HG03196 (cell line): Measurements from ENCODE around the gene MAPKAPK3.

Experiments
- ATAC-seq: cut with Tn5 transposase; IDR thresholded peaks from one replicate; pipeline ENCODE4 v1.9.1; 2021; ENCODE audit not compliant: unreplicated experiment

Gene MAPKAPK3

DNA sequence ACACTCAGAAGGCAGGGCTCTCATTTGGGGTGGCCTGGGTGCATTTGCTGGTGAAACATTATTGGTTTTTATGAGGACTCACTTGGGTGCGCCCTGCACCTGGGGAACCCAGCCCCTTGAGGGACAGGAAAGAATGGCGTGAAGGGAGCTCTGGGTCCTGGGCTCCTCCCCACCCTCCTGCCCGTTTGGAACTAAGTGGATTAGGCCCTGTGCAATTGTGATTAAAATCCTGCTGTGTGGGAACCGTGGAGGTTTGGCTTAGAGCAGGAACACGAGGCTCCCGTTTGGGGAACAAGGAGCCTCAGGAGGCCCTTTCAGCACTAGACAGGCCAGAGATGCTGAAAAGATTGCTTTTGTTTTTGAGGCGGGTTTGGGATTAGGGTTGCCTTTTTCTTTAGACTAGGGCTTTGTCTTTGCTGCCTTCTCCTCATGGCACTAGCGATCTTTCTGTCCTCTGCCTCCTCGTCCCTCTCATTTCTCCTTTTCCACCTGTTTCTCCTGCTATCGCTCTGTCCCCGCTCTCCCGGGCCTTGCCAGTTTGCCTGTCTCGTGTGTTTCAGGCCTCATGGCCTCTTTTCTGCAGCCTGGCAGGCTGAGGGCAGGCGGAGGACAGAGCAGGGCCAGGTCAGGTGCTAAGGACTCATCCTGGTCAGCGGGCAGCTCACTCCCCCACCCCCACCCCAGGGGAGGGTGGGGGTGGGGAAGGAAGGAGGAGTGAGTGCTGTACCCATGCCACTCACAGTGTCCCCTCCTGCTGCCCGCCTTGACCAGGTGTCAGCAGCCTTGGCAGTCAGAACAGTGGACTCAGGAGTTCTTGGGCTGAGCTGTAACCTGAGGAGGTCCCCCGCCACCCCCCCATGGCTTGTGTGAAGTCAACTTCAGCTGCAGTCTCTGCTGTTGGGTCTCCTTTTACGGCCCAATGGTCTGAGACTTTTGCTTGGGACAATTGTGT is 8.6 kb downstream of the MAPKAPK3 start:
- ATAC-seq = no peak

DNA sequence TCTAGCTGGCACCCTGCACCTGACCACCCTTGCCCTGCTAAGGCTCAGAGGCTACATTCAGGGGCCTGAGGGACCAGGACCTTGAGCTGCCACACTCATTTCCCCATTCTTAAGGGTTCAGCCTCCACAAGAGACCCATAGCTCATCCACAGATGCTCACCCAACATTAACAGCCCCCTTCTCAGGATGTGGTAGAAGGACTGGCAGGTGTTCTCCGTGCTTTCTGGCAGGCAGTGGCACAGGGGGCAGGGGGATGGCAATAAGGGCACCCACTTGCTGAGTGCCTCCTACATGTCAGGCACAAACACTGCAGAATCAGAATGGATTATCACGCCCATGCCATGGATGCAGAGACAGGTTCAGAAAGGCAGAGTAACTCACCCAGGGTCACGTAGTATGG is 9.4 kb downstream of the MAPKAPK3 start:
- ATAC-seq = no peak

DNA sequence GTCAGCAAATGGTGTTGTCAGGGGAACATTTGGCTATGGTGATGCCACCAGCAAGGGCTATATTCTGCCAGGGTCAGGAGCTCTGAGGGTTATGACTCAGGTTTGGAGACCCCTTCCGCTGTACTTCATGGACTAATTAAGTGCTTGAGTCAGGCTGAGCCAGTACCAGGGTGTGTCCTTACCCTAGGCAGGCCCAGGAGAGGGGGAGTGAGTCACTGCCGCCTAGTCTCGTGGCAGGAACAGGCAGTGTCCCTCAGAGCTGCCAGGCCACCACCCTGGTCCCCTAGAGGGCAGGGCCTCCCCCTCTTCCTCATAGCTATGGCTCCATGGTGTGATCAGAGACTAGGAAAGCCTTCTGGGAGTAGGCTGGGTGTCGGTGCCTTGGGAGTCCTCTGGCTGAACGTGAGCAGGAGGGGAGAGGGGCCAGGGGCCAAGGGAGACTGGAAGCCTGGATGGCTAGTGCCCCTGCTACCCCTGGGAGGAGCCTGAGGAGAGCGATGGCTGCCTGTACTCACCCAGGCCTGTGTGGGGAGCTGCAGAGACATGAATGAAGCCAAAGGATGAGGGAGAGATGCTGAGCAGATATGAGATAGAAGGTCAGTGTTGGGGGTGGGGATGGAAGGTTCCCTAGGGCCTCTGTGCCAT is 10.6 kb downstream of the MAPKAPK3 start:
- ATAC-seq = no peak

DNA sequence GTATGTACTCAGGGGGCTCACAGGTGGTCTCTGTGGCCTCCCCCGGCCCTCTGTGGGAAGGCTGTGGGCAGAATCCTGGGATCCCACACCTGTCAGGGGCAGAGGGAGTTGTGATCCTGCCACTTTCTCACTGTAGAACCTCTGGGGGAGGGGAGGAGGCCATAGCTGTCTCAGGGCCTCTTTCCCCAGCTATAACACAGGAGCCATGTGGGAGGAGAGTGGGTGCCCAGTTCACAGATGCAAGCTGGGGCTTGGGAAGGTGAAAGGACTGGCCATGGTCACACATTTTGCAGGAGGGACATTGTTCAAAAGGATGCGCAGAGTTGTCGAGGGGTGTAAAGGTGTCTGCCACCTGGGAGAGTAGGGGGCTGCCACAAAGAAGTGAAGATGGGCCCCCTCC is 11.7 kb downstream of the MAPKAPK3 start:
- ATAC-seq = no peak

DNA sequence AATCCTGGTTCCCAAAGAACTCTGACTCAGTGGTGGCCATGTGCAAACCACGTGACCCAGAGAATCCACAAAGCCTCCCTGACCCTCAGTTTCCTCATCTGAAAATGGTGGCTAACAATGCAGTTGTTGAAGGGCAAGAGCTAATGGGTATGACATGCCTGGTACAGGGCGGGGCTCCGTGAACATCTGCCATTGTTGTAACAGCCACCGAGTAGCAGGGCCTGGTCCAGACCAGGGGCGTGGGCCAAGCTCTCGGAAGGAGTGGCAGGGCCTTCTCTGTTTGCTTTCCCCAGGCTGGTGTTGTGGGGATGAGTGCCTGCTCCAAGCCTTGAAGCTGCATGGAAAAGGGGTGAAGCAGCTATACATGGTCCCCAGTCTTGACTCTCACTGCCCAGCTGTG is 13.4 kb downstream of the MAPKAPK3 start:
- no peak for ATAC-seq

DNA sequence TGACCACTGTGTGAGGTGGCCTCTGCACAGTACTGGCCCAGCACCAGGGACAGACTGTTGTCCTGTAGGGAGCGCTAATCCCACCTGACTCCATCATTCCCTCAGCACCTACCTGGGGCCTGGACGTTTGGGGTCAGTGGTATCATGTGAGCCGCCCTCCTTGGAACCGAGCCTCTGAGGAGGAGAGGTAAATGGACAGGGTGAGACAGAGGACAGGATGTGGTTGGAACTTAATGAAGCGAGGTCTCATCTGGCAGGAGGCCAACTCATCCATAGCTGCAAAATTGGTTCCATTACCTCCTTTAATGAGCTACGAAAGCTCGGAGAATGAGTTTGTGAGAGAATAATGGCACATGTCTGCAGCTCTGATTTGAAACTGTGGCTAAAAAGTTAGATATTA is 13.9 kb downstream of the MAPKAPK3 start:
- ATAC-seq = no peak

DNA sequence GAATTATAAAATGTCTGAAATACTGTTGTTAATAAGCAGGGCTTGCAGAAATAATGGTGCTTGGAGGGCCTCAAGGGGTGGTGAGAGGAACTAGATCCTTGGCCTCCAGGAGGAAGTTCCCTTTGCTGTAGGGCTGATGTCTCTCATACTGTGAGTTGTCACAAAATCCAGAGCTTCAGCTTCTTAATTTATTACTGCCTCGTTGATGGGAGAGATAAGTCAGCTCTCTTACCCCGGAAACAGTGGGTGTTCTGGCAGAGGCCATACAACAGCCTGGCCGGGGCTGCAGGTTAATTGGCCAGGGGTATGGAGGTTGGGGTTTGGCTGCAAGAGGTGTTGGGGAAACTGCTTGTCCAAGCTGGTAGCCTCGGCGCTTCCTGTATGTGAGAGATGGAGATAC is 15.5 kb downstream of the MAPKAPK3 start:
- ATAC-seq = no peak

DNA sequence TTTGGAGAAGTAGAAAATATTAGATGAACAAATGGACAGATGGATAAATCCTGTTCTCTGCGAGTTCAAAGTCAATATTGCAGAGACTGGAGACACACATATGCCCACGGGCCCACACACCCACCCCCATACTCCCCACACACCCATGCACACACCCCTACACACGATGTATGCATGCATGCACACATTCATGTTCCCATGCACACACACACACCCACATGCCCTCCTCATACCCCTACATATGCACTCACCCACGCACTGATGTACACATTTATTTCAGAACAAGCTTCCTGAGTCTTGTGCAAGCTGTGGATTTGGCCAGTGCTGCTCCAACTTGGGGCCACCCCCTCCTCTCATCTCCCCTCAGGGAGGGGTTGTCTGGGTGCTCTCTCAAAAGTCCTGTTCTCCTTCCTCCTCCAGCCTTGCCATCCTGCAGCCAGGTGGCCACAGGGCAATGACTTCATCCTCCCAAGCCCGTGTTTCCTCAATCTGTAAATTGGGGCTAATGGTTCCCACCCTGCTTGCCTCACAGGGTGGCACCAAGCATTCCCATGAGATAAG is 16.4 kb downstream of the MAPKAPK3 start:
- ATAC-seq = no peak

DNA sequence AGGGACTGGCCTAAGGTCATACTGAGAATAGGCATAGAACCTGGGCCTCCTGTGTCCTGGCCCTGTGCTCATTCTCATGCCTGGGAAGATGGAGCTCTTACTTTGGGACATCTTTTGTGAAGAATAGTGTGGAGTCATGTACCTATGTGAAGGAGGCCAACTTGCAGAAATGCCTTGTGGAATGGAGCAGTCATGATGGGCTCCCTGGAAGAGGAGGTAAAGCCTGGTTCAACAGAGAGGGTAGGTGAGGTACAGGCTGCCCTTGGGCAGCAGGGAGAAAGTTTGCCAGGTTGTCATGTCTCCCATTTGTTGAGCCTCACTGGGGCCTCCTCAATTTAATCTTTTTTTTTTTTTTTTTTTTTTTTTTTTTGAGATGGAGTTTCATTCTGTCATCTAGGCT is 18.1 kb downstream of the MAPKAPK3 start:
- no peak for ATAC-seq

DNA sequence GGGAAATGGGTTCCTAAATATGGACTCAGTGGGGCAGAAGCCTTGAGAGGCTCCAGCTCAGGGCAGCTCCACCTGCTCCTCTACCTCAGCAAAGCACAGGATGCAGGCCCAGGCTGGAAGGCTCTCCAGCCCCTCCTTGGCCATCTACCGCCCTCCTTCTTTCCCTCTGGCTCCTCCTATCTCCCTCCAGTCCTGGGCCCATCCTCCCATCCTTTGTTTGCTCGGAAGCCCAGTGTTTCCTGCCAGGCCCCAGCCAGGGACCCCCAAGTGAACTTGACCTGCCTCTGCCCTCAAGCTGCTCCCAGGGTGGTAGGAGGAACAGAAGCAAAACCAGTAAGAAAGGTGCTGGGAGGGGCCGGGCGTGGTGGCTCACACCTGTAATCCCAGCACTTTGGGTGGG is 20.1 kb downstream of the MAPKAPK3 start:
- ATAC-seq = no peak

DNA sequence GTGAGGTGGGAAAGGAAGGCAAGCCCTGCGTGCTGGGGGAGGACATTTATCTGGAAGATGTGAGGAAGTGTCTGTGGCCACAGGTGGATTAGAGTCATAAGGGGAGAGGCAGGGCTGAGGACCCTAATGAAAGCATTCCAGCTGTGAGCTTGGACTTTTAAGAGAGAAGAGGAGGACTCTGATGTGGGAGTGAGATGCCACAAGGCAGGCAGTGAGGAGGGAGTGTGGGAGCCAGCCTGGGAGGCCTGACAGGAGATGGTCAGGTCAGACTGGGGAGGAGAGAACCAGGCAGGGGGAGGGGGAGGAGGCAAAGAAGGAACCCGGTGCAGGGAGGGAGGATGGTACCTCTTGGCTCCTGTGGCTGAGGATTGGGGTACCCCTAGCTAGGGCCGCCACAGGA is 21.0 kb downstream of the MAPKAPK3 start:
- no peak for ATAC-seq

DNA sequence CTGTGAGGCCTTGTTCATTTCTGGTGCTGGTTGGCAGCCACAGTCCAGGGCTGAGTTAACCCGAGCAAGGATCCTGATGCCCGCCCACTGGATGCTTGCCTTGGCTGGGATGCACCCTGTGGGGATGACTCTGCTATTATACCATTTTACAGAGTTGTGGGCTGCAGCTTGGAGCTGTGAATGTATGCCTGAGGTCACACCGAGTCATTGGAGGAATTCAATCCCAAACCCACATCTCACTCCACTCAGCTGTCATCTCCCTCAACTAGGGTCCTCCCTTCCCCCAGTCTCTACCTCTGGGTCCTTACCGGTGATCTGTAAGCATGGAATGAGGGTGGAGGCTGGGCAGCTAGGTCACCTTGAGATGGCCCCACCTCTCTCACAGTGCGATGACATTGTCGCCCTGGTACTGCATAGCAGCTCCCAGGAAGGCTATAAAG is 22.1 kb downstream of the MAPKAPK3 start:
- no peak for ATAC-seq

DNA sequence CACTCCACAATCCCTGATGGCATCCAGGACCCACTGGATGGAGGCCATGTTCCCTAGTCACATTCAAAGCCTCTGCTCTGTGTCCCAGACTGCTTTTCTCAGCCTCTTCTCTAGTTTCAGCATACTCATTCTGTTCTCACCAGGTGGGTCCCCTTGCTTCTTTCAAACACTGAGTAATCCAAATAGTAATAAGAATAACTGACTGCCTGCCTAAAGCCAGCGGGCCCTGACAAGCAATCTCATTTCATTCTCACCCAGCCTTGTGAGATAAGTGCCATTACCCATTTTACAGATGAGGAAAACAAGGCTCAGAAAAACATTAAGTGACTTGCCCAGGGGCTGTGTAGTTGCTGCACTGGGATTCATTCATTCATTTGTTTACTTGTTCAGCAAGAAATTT is 25.4 kb downstream of the MAPKAPK3 start:
- no peak for ATAC-seq

DNA sequence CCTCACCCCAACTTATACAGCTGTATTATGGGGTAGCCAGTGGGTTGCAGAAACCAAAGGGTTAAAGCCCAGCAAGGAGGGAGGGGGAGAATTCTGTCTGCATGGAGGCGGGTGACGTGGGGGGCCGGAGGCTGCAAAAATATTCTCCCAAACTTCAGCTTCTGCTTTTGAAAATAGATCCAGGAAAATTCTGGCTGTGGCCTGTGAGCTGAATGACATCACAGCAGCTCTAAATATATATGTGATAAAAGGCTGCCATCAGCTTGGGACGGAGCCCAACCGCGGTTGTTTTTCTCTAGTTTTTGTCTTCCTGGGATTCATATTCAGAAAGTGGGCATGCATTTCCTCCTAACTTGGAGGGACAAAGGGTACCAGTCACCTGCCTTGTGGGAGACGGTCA is 27.6 kb downstream of the MAPKAPK3 start:
- ATAC-seq = no peak

DNA sequence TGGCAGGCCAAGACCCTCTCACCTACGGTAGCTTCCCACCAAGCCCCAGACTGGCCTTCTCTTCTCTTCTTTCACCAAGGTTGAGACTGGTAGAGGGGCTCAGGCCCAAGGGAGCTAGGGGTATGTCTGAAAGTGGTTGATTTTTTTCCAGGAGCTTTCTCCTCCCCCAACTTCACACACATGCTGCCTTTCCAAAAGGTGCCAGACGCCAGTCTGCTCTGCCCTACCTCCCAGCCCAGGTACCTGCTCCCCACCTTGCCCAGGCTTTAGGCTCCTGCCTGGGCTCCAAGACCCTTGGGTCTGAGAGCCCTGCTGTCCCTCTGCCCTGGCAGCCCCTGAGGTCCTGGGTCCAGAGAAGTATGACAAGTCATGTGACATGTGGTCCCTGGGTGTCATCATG is 28.4 kb downstream of the MAPKAPK3 start:
- no peak for ATAC-seq

DNA sequence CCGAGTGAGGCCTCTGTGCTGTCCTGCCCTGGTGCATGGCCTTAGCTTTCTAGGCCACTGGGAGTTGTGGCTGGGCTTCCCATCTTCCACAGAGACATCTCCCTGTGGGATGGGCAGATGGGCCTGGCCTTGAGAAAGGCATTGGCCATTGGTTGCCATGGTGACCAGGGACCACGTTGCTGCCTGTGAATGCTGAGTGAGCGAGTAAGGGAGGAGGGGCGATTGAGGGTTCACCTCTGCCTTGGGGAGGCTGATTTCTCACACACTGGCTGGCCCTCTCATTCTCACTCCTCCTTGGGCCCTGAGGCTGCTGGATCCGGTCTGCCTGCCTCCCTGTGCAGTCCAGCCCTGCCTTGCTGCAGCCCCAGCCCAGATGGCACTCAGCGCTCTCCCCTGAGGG is 31.4 kb downstream of the MAPKAPK3 start:
- ATAC-seq = no peak

DNA sequence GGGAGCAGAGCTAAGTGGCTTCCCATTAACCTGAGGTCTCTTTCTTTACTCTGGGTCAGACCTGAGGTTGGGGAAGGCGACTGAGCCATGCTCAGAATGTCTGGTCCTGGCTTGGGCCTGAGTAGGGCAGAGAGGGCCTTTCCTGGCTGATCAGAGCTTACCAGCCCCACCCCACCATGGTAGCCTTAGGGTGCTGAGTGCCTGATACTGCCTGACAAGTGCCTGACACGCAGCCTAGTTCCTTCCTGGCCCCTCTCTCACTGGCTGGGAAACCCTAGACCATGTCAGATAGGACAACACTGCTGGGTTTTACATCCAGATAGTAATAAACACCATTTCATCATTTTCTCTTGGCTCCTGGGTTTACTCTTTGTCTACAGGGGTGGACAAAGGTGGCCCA is 32.0 kb downstream of the MAPKAPK3 start:
- no peak for ATAC-seq

DNA sequence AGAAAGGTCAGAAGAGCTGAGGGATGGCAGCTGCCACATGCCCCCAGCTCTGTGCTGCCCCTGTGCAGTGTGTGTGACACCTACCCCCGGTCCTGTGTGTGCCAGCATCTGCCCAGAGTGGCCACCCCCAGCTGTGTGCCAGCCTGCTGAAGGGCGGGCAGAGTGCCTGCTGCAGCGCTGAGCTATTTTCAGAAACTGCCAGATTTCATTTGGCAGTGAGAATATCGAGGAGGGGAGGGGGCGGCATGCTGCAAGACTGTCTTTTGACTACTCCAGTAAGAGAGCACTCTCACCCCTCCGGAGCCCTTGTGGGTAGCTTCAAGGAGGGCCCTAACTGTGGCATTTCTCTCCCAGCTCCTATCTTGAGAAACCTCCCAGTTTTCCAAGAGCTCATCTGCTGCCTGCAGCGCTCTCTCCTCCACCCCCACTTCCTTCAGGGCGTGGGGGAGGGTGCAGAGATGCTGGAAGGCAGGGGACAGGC is 32.5 kb downstream of the MAPKAPK3 start:
- ATAC-seq = no peak

DNA sequence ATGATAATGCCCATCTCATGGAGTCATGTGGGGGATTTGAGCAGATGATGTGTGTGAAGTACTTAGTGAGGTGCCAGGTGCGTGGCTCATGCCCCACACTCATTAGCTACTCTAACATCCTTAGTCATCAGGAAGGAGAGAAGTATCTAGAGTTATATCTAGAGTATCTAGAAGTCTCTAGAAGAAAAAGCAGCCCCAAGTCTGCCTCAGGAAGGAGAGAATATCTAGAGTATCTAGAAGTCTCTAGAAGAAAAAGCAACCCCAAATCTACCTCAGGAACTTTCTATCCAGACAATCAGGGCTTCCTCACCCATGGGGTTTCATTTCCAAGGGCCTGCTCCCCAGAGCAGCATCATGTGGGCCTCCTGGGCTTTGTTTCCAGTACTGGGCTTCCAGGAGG is 33.1 kb downstream of the MAPKAPK3 start:
- no peak for ATAC-seq

DNA sequence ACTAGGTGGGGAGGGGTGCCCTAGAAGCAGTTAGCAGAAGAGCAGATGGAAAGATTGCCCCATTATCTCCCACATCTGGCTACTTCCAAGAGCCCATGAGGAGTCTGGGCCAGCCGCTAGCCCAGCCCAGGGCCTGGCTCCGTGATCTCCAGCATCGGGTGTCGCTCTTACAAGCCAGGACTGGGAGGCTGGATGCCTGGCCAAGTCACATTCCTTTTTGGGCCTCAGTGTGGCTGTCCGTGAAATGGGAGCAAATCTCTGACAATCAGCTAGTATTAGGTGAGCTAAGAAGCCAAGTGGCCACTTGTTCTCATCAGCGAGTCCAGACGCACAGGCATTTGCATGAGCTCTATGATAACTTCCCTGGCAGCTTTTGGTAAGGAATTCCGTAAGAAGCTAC is 34.5 kb downstream of the MAPKAPK3 start:
- ATAC-seq = no peak

DNA sequence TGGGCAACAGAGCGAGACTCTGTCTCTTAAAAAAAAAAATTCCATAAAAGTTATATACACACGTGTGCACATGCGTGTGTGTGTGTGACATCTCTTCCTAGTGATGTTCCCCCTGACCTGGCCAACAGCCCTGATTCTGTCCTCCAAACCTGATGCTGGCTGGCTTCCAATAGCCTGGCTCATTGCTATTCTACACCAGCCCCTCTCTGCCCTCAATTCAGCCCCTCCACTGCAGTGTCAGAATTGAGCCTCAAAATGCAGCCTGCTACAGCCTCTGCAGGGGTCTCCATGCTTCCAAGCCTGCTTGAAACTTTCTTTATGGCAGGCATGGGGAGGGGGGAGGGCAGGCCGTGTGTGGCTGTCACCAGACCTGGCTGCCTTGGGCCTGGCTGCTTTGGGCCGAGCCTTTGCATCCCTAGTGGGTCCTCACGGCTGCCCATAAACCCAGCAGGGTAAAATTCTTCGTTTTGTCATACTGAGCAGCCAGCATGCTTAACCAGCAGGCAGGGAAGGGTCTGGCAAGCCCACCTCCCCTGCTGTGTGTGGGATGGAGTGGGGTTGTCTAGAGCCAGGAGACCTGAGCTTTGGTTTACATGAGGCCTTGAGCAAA is 35.1 kb downstream of the MAPKAPK3 start:
- ATAC-seq = no peak

DNA sequence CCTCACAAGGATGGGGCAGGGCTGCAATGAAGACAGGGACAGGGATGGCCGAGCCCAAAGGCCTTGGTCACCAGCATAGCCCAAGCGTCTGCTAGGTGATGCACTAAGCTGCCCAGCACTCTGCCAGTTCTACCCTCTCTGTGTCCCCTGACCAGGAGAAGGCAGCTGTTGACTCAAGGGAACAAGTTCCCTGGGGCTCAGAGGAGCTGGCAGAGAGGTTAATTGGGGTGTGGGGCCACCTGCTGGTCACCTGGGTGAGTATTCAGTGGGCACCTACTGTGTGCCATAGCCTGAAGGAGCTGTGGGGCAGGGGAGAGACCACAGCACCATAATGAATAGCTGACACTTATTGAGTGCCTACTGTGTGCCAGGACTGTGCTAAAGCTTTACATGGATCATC is 35.8 kb downstream of the MAPKAPK3 start:
- no peak for ATAC-seq
